NOMO-1 treated with dmso at 0.1 percent for 144 hours (cell line): ENCODE measurements around the gene ANAPC5.
"Not testable (repeated sequence)": the region's sequence is repeated elsewhere in the genome, so short reads cannot be mapped to it uniquely, and the experiment has no call there.

ENCODE experiments used
- DNase-seq: peaks from one replicate; lab custom pipeline; 2025; ENCODE audit not compliant: unreplicated experiment; lab: John Stamatoyannopoulos, UW

ANAPC5 gene

DNA sequence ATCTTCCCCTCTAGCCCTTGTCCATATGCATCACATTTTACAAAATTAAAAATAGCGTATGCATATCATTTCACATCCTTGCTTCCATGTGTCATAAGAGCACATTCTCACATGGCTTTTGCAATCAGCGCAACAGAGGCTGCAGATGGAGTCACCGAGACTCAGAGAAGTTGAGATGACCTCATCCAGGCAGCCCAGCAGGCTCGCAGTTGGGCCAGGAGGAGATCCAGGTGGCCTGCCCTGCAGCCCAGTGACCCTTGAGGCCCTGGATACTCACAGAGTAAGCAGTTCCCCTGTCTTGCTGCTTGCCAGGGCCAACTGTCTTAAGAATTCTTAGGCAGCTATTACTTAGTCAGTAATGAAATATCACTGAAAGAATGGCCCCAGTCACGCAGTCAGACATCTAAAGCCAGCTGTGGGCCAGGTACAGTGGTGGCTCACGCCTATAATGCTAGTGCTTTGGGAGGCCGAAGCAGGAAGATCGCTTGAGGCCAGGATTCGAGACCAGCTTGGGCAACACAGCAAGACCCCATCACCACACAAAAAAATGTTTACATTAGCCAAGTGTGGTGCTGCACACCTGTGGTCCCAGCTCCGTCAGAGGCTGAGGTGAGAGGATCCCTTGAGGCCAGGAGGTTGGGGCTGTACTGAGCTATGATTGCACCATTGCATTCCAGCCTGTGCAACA lies 64.8 kb downstream of the ANAPC5 start:
- DNase-seq: no peak

- DNase-seq: no peak
These were observed 66.4 kb downstream of the ANAPC5 start for GRCh38 chr12:121285856-121286255.

DNA sequence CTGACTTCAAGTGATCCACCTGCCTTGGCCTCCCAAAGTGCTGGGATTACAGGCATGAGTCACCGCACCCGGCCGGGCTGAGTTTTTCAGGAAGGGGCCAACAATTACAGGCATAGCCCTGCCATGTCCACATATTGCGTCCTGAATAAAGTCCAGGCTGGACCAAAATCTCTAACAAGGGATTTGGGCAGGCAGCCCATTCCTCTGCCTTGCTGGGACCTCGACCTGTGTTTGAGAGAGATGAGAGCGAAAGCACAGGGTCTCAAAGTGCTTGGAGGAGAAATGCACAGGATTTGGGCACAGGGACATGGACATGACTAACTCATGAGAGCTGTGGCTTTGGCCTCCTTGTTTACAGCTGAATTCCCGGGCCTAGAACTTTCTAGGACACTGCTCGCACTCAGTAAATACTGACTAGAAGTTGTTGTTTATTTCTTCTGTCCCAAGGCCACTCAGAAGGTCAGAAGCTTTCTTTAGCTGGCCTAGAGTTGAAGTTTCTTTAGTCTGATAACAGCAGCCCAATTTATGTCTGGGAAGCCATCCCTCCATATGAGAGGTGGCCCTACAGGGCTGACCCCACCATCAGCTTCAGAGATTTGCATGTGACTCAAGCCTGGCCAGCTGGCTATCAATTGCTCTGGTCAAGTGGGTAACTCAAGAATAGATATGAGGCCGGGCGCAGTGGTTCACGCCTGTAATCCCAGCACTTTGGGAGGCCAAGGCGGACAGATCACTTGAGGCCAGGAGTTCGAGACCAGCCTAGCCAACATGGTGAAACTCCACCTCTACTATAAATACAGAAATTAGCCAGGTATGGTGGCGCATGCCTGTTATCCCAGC lies 67.4 kb downstream of the ANAPC5 start:
- DNase-seq: no peak

GRCh38 chr12:121283841-121284240 lies 68.4 kb downstream of the ANAPC5 start:
- no peak for DNase-seq

GRCh38 chr12:121283388-121283787 lies 68.8 kb downstream of the ANAPC5 start:
- DNase-seq: no peak

GRCh38 chr12:121282910-121283309 lies 69.3 kb downstream of the ANAPC5 start:
- DNase-seq: not testable (repeated sequence)

- DNase-seq: no peak
These were observed 70.0 kb downstream of the ANAPC5 start for GRCh38 chr12:121282072-121282742.

- DNase-seq: not testable (repeated sequence)
These were observed 71.1 kb downstream of the ANAPC5 start for GRCh38 chr12:121281116-121281515.

DNA sequence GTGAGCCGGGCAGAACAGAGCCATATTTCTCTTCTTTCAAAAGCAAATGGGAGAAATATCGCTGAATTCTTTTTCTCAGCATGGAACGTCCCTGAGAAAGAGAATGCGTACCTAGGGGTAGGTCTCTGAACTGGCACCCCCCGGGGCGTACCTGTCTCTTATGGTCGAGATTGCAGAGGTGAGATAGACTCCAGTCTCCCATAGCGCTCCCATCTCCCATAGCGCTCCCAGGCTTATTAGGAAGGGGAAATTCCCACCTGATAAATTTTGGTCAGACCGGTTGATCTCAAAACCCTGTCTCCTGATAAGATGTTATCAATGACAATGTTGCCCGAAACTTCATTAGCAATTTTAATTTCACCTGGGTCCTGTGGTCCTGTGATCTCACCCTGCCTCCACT lies 71.7 kb downstream of the ANAPC5 start:
- not testable (repeated sequence) for DNase-seq

GRCh38 chr12:121279507-121279915 lies 72.7 kb downstream of the ANAPC5 start:
- DNase-seq: no peak

- no peak for DNase-seq
These were observed 73.2 kb downstream of the ANAPC5 start for GRCh38 chr12:121279071-121279375.

DNA sequence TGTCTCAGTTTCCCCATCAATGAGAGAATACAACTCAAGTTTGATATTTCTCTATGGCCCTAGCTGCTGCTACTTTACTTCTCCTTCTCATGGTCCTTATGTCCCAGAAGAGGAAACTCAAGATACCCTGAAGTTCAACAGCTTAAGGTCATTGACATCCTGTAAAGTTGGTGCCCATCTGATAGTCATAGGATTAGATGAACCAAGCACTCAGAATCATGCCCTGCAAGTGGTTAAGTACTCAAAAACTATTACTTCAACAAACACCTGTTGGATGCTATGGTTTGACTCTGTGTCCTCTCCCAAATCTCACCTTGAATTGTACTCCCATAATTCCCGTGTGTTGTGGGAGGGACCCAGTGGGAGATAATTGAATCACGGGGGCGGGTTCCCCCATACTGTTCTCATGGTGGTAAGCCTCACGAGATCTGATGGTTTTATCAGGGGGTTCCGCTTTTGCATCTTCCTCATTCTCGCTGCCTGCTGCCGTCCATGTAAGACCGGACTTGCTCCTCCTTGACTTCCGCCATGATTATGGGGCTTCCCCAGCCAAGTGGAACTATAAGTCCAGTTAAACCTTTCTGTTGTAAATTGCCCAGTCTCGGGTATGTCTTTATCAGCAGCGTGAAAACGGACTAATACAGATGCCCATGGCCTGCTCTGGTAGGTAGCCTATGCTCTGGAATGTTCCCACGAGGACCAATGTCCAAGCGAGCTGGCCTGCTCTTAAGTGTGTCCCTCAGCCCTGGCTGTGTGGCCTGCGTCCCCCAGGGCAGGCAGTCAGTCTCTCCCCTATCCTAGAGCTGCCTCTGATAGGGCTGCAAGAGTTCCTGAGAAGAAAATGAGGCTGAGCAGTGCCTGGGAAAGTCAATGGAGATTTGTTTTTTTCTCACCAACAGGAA lies 73.8 kb downstream of the ANAPC5 start:
- no peak for DNase-seq

- DNase-seq: no peak
These were observed 74.8 kb downstream of the ANAPC5 start for GRCh38 chr12:121277374-121277759.

DNA sequence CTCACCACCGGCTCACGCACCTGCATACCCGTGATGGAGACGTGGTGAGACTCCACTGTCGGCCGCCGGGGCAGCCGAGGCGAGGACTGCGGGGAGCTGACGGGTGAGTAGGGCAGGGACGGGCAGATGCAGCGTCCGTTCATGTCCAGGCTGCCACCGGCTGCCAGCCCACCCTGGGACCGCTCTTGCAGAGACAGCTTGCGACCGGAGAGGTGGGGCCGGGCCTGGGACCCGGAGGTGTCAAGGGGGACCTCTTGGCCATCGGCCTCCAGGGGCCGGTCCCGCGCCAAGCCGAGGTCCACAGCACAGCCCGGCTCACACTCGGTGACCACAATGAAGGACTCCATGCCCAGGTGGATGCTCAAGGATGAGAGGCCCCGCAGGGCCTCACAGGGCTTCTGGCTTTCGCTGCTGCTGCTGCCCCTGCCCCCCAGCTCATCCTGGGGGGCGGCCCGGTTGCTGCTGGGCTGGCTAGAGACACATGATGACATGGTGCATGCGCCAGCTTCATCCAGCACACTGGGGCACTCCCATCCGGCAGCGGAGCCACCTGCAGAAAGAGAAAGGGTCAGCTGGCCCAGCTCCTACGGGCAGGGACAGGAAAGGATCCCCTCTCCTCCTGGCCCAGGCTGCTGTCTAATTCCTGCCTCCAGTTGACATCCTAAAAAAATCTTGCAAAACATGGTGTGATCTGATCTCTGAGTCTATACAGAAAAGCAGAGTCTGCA lies 78.0 kb downstream of the ANAPC5 start:
- DNase-seq: no peak

- DNase-seq: no peak
These were observed 78.8 kb downstream of the ANAPC5 start for GRCh38 chr12:121273364-121273896.

- DNase-seq: no peak
These were observed 84.4 kb downstream of the ANAPC5 start for GRCh38 chr12:121267822-121268221.

GRCh38 chr12:121264951-121265515 lies 87.2 kb downstream of the ANAPC5 start:
- no peak for DNase-seq

DNA sequence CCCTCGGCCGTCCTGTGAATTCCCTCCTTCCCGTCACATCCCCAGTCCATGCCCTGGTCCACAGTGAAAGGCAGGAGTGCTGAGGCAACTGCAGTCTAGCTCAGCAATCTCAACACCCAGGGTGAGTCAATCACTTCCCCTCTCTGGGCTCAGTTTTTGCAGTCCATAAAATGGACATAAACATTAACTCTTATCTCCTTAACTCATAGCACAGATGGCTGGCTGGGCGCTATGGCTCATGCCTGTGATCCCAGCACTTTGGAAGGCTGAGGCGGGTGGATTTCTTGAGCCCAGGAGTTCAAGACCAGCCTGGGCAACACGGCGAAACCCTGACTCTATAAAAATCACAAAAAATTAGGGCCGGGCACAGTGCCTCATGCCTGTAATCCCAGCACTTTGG lies 88.1 kb downstream of the ANAPC5 start:
- no peak for DNase-seq

- no peak for DNase-seq
These were observed 88.8 kb downstream of the ANAPC5 start for GRCh38 chr12:121263206-121263935.
